Breast epithelium (tissue), 3 donors: Measurements from ENCODE around the gene TAB3.

Experiments
- POLR2A ChIP-seq: fragments of 450-650 bp; IDR thresholded peaks from one replicate; pipeline ENCODE4 v1.6.1; 2016; ENCODE audit warnings: antibody characterized with exemption, mild to moderate bottlenecking, moderate library complexity
- POLR2AphosphoS5 ChIP-seq, 3 donors: sonication (generic); formaldehyde crosslinking; IDR thresholded peaks; one replicate each; pipeline ENCODE4 v1.6.1; 2017; ENCODE audit warnings: antibody characterized with exemption in 3 of 3
- TF ChIP-seq, protein P1 (sequence below), 3 donors: fragments of 450-650 bp; IDR thresholded peaks; one replicate each; pipeline ENCODE4 v1.5.1; 2016 to 2017; ENCODE audit warnings: antibody characterized with exemption in 3 of 3, mild to moderate bottlenecking in 3 of 3, moderate library complexity in 3 of 3

DNA sequence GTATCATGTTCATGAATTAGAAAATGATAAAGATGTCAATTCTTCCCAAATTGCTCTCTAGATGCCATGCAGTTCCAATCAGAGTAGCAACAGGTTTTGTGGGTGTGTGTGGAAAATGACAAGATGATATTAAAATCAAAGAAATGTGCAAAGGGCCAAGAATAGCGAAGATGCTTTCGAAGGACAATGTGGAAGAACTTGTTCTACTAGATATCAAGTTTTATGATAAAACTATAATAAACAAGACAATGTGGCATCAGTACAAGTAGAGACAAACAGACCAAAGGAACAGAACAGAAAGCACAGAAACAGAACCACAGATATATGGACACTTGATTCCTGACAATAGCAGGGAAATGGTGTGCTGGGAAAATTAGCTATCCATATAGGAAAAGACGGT, 9.0 kb downstream of the TAB3 start:
- TF ChIP-seq POLR2A, result no peak
- TF ChIP-seq POLR2AphosphoS5 (IDR thresholded peaks at IDR 0.05), result no peak
- TF ChIP-seq, protein P1, sequence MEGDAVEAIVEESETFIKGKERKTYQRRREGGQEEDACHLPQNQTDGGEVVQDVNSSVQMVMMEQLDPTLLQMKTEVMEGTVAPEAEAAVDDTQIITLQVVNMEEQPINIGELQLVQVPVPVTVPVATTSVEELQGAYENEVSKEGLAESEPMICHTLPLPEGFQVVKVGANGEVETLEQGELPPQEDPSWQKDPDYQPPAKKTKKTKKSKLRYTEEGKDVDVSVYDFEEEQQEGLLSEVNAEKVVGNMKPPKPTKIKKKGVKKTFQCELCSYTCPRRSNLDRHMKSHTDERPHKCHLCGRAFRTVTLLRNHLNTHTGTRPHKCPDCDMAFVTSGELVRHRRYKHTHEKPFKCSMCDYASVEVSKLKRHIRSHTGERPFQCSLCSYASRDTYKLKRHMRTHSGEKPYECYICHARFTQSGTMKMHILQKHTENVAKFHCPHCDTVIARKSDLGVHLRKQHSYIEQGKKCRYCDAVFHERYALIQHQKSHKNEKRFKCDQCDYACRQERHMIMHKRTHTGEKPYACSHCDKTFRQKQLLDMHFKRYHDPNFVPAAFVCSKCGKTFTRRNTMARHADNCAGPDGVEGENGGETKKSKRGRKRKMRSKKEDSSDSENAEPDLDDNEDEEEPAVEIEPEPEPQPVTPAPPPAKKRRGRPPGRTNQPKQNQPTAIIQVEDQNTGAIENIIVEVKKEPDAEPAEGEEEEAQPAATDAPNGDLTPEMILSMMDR (IDR thresholded peaks at IDR 0.05), result no peak
